Activated CD4-positive, CD25-positive, alpha-beta regulatory T cell (primary cell): ENCODE results near the gene POU3F1.

Source experiments
- DNase-seq, 4 experiments: peaks; one replicate each; lab custom pipeline; 2025; lab: John Stamatoyannopoulos, UW

POU3F1 gene

GRCh38 chr1:38046333-38046883 is at the start of gene POU3F1:
TSS of gene POU3F1 (minus strand) at chr1:38046793. CDS start at chr1:38046743, 50 bp downstream.
- DNase-seq, result no peak

- no peak for DNase-seq
Observed at GRCh38 chr1:38095454-38095931, 48.9 kb upstream of the POU3F1 start.

- no peak for DNase-seq
Observed at GRCh38 chr1:38094711-38095290, 48.2 kb upstream of the POU3F1 start.

- no peak for DNase-seq
Observed at GRCh38 chr1:38093569-38094520, 47.3 kb upstream of the POU3F1 start.

GRCh38 chr1:38092256-38092655 is 45.7 kb upstream of the POU3F1 start:
- no peak for DNase-seq

- no peak for DNase-seq
Observed at GRCh38 chr1:38090796-38091195, 44.2 kb upstream of the POU3F1 start.

GRCh38 chr1:38089712-38090360 is 43.2 kb upstream of the POU3F1 start:
- no peak for DNase-seq

GRCh38 chr1:38088791-38089190 is 42.2 kb upstream of the POU3F1 start:
- no peak for DNase-seq

- no peak for DNase-seq
Observed at GRCh38 chr1:38088366-38088765, 41.8 kb upstream of the POU3F1 start.

- DNase-seq, result no peak
Observed at GRCh38 chr1:38087676-38088075, 41.1 kb upstream of the POU3F1 start.

GRCh38 chr1:38085666-38086330 is 39.2 kb upstream of the POU3F1 start:
- no peak for DNase-seq

- no peak for DNase-seq
Observed at GRCh38 chr1:38084700-38085099, 38.1 kb upstream of the POU3F1 start.

GRCh38 chr1:38084113-38084512 is 37.5 kb upstream of the POU3F1 start:
- DNase-seq, result no peak

GRCh38 chr1:38083541-38083940 is 36.9 kb upstream of the POU3F1 start:
- no peak for DNase-seq

GRCh38 chr1:38082769-38083263 is 36.2 kb upstream of the POU3F1 start:
- DNase-seq, result no peak

- no peak for DNase-seq
Observed at GRCh38 chr1:38079019-38079418, 32.4 kb upstream of the POU3F1 start.

GRCh38 chr1:38077523-38078147 is 31.0 kb upstream of the POU3F1 start:
- no peak for DNase-seq

- DNase-seq, result no peak
Observed at GRCh38 chr1:38076455-38076854, 29.9 kb upstream of the POU3F1 start.

- no peak for DNase-seq
Observed at GRCh38 chr1:38076038-38076437, 29.4 kb upstream of the POU3F1 start.

- no peak for DNase-seq
Observed at GRCh38 chr1:38075191-38075590, 28.6 kb upstream of the POU3F1 start.

GRCh38 chr1:38074302-38074677 is 27.7 kb upstream of the POU3F1 start:
- DNase-seq, result no peak
